Spleen (tissue), 7 donors: ENCODE data around the gene SEPTIN12.

Experiments used
- CTCF ChIP-seq, 11 experiments: fragments of 200-600 bp in 7 of 11; fragments of 450-650 bp in 4 of 11; sonication (generic) in 4 of 11; IDR thresholded peaks in 8 of 11; conservative IDR thresholded peaks in 3 of 11; 1 replicate in 7 of 11; 2 replicates in 4 of 11; pipeline versions ENCODE4 v1.4.0 to v1.8.0; 2016 to 2021; ENCODE audit warnings: antibody characterized with exemption in 11 of 11, inconsistent platforms in 4 of 11, mild to moderate bottlenecking in 1 of 11
- POLR2A ChIP-seq, 3 donors: fragments of 450-650 bp; IDR thresholded peaks; one replicate each; pipeline ENCODE4 v1.5.1; 2017; ENCODE audit warnings: antibody characterized with exemption in 3 of 3, mild to moderate bottlenecking in 1 of 3
- POLR2AphosphoS5 ChIP-seq, 3 donors: sonication (generic); formaldehyde crosslinking; IDR thresholded peaks; one replicate each; pipeline ENCODE4 v1.5.1; 2017; ENCODE audit warnings: antibody characterized with exemption in 3 of 3
- donor health status: DM: no; HTN: no; CAD: no; lungs with moderate emphysema.
- donor health status: DM: no; HTN: no; CAD: no.
- donor health status: DM: no; HTN: no; CAD: no.

GRCh38 chr16:4814046-4814445, 25.9 kb upstream of the SEPTIN12 start:
- TF ChIP-seq POLR2AphosphoS5 (IDR thresholded peaks at IDR 0.05) (no peak), CTCF (IDR thresholded peaks at IDR 0.05 in 8 of 11, conservative IDR thresholded peaks at IDR 0.05 in 3 of 11) (no peak), POLR2A (IDR thresholded peaks at IDR 0.05) (no peak)
